Measurements from ENCODE around the gene ZNF646. TPM values are rescaled to one million over a fixed set of nuclear protein-coding genes. Genes with fewer than 3 reads are reported as not detected.
A peak's percentile ranks its signal among the peaks of the same experiment; 100 is the strongest.

ZNF646 gene
- total and polyA plus RNA-seq, 2 donors (not counting 3 experiments of a cell fraction or from before 2014, with no cell fraction given), result 4.1 to 15.9 TPM

- DNase-seq (ENCODE audit: low read depth, low spot score), result peak; percentile 40
- POLR2A ChIA-PET, result interaction anchor here (1.8 kb wide), 1 partner anchor 69 kb away, joined by 5 read pairs; no protein-coding TSS in a partner anchor
- Histone ChIP-seq H3K9me1 (replicated peaks; ENCODE audit: control insufficient read depth, extremely low read depth, insufficient read depth, low read length) (no peaks in the 10 kb centered on the region), H3K4me2 (ENCODE audit: insufficient read depth, low read length) (peak overlapping the region; percentile 93), H2AFZ (ENCODE audit: low read depth, low read length) (peak overlapping the region; percentile 70), H4K20me1 (replicated peaks; ENCODE audit: control insufficient read depth, extremely low read depth, insufficient read depth, low read length) (no peaks in the 10 kb centered on the region), H3K4me1 (ENCODE audit: control insufficient read depth, extremely low read depth, insufficient read depth, low read length) (peaks cover 14% of the 10 kb centered on the region), H3K36me3 (ENCODE audit: control insufficient read depth in 2 of 2, extremely low read depth in 1 of 2, insufficient read depth in 2 of 2, low read length in 2 of 2) (peaks cover 0 to 9% of the 10 kb centered on the region in 2 experiments), H3K9me3 (replicated peaks; ENCODE audit: control insufficient read depth, insufficient read depth, low read length) (no peaks in the 10 kb centered on the region), H3K4me3 (replicated peaks in 1 of 3; ENCODE audit: insufficient read depth in 1 of 3, low read depth in 1 of 3, low read length in 3 of 3) (peak overlapping the region; percentile 68 to 87 (median 87)), H3K79me2 (ENCODE audit: control insufficient read depth, insufficient read depth, low read length) (peaks cover 52% of the 10 kb centered on the region), H3K9ac (replicated peaks; ENCODE audit: extremely low read depth, insufficient read depth, low read length) (peak overlapping the region; percentile 97), H3K27me3 (ENCODE audit: control insufficient read depth in 2 of 2, insufficient read depth in 2 of 2, low read length in 2 of 2) (no peaks in the 10 kb centered on the region), H3K27ac (ENCODE audit: insufficient read depth, low read depth, low read length) (peak overlapping the region; percentile 86)
- peak; percentile 81 for FAIRE-seq
- BruUV-seq (replicated peaks), result TSS peak; percentile 41
- CTCF ChIA-PET, result interaction anchor here (0.7 to 2.3 kb wide), 4 partner anchors 87 to 797 kb away, joined by 3 to 22 read pairs (median 4); partner anchors contain the start of gene HSD3B7
- dilution Hi-C loops (cut with MboI; ENCODE audit: extremely low pct_ligation_motif_present, low sequenced_read_pairs), result no loop called here
- TF ChIP-seq GATA2 (IDR thresholded peaks at IDR 0.05; ENCODE audit: insufficient read depth, insufficient read length, low read depth, low read length), result no peak
- TF ChIP-seq CTCF (IDR thresholded peaks at IDR 0.05; ENCODE audit: extremely low read depth in 1 of 2, insufficient read depth in 1 of 2, low read depth in 1 of 2, low read length in 2 of 2), result no peak
- TF ChIP-seq FOS (IDR thresholded peaks at IDR 0.05; ENCODE audit: borderline replicate concordance, insufficient read depth, low read length), result no peak
- TF ChIP-seq POLR2A (IDR thresholded peaks at IDR 0.05; ENCODE audit: low read depth, low read length), result no peak
- no peak for TF ChIP-seq POLR2AphosphoS5 (IDR thresholded peaks at IDR 0.05; ENCODE audit: insufficient read depth, low read depth, low read length)
- TF ChIP-seq MYC (IDR thresholded peaks at IDR 0.05; ENCODE audit: low read depth, low read length), result no peak
- TF ChIP-seq MAX (IDR thresholded peaks at IDR 0.05; ENCODE audit: insufficient read depth, insufficient read length), result no peak
- TF ChIP-seq JUN (IDR thresholded peaks at IDR 0.05; ENCODE audit: borderline replicate concordance, insufficient read depth, insufficient read length, low read depth), result no peak
- TF ChIP-seq EZH2 (IDR thresholded peaks at IDR 0.05; ENCODE audit: borderline replicate concordance, low read depth, low read length, severe bottlenecking), result no peak
- intact Hi-C loops (cut with micrococcal nuclease), result loop anchor here (2.0 to 10.0 kb wide), 2 partner anchors 14 to 792 kb away; no protein-coding TSS in a partner anchor
These were observed 1.6 kb upstream of the ZNF646 start for GRCh38 chr16:31072540-31073141.

Measured in endothelial cell of umbilical vein (primary cell).